ENCODE data around the gene COA3. TPM values are rescaled to one million over a fixed set of nuclear protein-coding genes. Genes with fewer than 3 reads are reported as not detected.

The COA3 gene
- total and polyA plus RNA-seq, 2 donors (not counting 1 experiment from before 2014, with no cell fraction given), result 18.5 to 32.1 TPM

- Histone ChIP-seq H4K20me1 (ENCODE audit: control insufficient read depth, insufficient read depth, low read length, poor library complexity, severe bottlenecking) (no peaks in the 10 kb centered on the region), H3K4me3 (ENCODE audit: control extremely low read depth in 1 of 5, extremely low read depth in 1 of 5, insufficient read depth in 1 of 5, low read depth in 2 of 5, low read length in 4 of 5) (no peak overlapping the region), H3K4me2 (replicated peaks; ENCODE audit: low read depth, low read length, poor library complexity, severe bottlenecking) (no peak overlapping the region), H3K27me3 (replicated peaks in 1 of 4; ENCODE audit: control extremely low read depth in 1 of 4, control insufficient read depth in 3 of 4, insufficient read depth in 4 of 4, low read length in 3 of 4) (peaks cover 0 to 20% (median 9%) of the 10 kb centered on the region in 4 experiments), H3K4me1 (ENCODE audit: control insufficient read depth in 2 of 2, insufficient read depth in 2 of 2, low read length in 2 of 2) (peaks cover 1% of the 10 kb centered on the region in 2 donors), H3K79me2 (ENCODE audit: control insufficient read depth, insufficient read depth, low read length) (peaks cover 4% of the 10 kb centered on the region), H3K36me3 (replicated peaks in 1 of 2; ENCODE audit: control extremely low read depth in 1 of 2, control insufficient read depth in 1 of 2, extremely low read depth in 1 of 2, insufficient read depth in 2 of 2, low read length in 1 of 2) (no peaks in the 10 kb centered on the region), H2AFZ (ENCODE audit: insufficient read depth, low read depth, low read length, poor library complexity, severe bottlenecking) (no peak overlapping the region), H3K27ac (ENCODE audit: low read length in 2 of 2) (no peak overlapping the region), H3K9ac (ENCODE audit: low read length) (no peak overlapping the region), H3K9me3 (ENCODE audit: control extremely low read depth in 1 of 3, control insufficient read depth in 2 of 3, insufficient read depth in 1 of 3, low read length in 2 of 3) (no peaks in the 10 kb centered on the region)
- intact Hi-C loops (cut with micrococcal nuclease), result no loop called here
- ChIA-PET POLR2A (interaction anchor here (0.7 kb wide), 1 partner anchor 47 kb away, joined by 4 read pairs; no protein-coding TSS in a partner anchor), CTCF (no interaction called here)
- Mint-ChIP-seq H3K27ac (no peak overlapping the region), H3K9me3 (ENCODE audit: insufficient read depth) (no peaks in the 10 kb centered on the region), H3K27me3 (peaks cover 30% of the 10 kb centered on the region), H3K4me3 (no peak overlapping the region), H3K4me1 (peaks cover 8% of the 10 kb centered on the region)
- ATAC-seq (ENCODE audit: low read depth), result no peak
- no peak for DNase-seq
- TF ChIP-seq EZH2 (IDR thresholded peaks at IDR 0.05; ENCODE audit: borderline replicate concordance, insufficient read depth, low read depth, low read length, poor library complexity, severe bottlenecking) (no peak), CTCF (IDR thresholded peaks at IDR 0.05) (no peak)
These were observed 31.0 kb downstream of the COA3 start for GRCh38 chr17:42767512-42767911.

- intact Hi-C loops (cut with micrococcal nuclease), result no loop called here
- Histone ChIP-seq H3K36me3 (replicated peaks in 1 of 2; ENCODE audit: control extremely low read depth in 1 of 2, control insufficient read depth in 1 of 2, extremely low read depth in 1 of 2, insufficient read depth in 2 of 2, low read length in 1 of 2) (no peaks in the 10 kb centered on the region), H3K9ac (ENCODE audit: low read length) (no peak overlapping the region), H3K4me2 (replicated peaks; ENCODE audit: low read depth, low read length, poor library complexity, severe bottlenecking) (no peak overlapping the region), H3K27ac (ENCODE audit: low read length in 2 of 2) (no peak overlapping the region), H3K79me2 (ENCODE audit: control insufficient read depth, insufficient read depth, low read length) (no peaks in the 10 kb centered on the region), H2AFZ (ENCODE audit: insufficient read depth, low read depth, low read length, poor library complexity, severe bottlenecking) (no peak overlapping the region), H3K4me1 (ENCODE audit: control insufficient read depth in 2 of 2, insufficient read depth in 2 of 2, low read length in 2 of 2) (peaks cover 6 to 9% of the 10 kb centered on the region in 2 donors), H4K20me1 (ENCODE audit: control insufficient read depth, insufficient read depth, low read length, poor library complexity, severe bottlenecking) (no peaks in the 10 kb centered on the region), H3K4me3 (ENCODE audit: control extremely low read depth in 1 of 5, extremely low read depth in 1 of 5, insufficient read depth in 1 of 5, low read depth in 2 of 5, low read length in 4 of 5) (no peak overlapping the region), H3K27me3 (replicated peaks in 1 of 4; ENCODE audit: control extremely low read depth in 1 of 4, control insufficient read depth in 3 of 4, insufficient read depth in 4 of 4, low read length in 3 of 4) (peaks cover 0 to 33% (median 17%) of the 10 kb centered on the region in 4 experiments), H3K9me3 (ENCODE audit: control extremely low read depth in 1 of 3, control insufficient read depth in 2 of 3, insufficient read depth in 1 of 3, low read length in 2 of 3) (no peaks in the 10 kb centered on the region)
- Mint-ChIP-seq H3K4me3 (no peak overlapping the region), H3K4me1 (peaks cover 11% of the 10 kb centered on the region), H3K27ac (no peak overlapping the region), H3K9me3 (ENCODE audit: insufficient read depth) (no peaks in the 10 kb centered on the region), H3K27me3 (peaks cover 39% of the 10 kb centered on the region)
- ATAC-seq (ENCODE audit: low read depth) (no peak), DNase-seq (no peak)
- ChIA-PET POLR2A (no interaction called here), CTCF (interaction anchor here (0.7 to 2.1 kb wide), 3 partner anchors 9 to 188 kb away, joined by 3 to 8 read pairs (median 3); no protein-coding TSS in a partner anchor)
- TF ChIP-seq EZH2 (IDR thresholded peaks at IDR 0.05; ENCODE audit: borderline replicate concordance, insufficient read depth, low read depth, low read length, poor library complexity, severe bottlenecking), result no peak
- no peak for TF ChIP-seq CTCF (IDR thresholded peaks at IDR 0.05)
- 92% methylated on average over 5 of the region's 6 CpGs for WGBS (ENCODE audit: insufficient coverage)
These were observed 32.4 kb downstream of the COA3 start for GRCh38 chr17:42766124-42766523.
